Osteoblast (primary cell): Measurements from ENCODE around the gene ESYT2. TPM values are rescaled to one million over a fixed set of nuclear protein-coding genes. Genes with fewer than 3 reads are reported as not detected.

Source experiments
- DNase-seq: peaks from one replicate; pipeline ENCODE4 v3.0.0; 2011; ENCODE audit warnings: low spot score, mixed read lengths; ENCODE audit not compliant: insufficient read length; ENCODE audit errors: missing footprints
- H2AFZ ChIP-seq: 2 replicates; pipeline ENCODE4 v1.6.0; 2011; ENCODE audit warnings: mild to moderate bottlenecking, low read length
- H3K27ac ChIP-seq: 2 replicates; pipeline ENCODE4 v1.5.1; 2011; ENCODE audit warnings: mild to moderate bottlenecking, low read depth, low read length, moderate library complexity
- H3K27me3 ChIP-seq: 2 replicates; pipeline ENCODE4 v1.6.0; 2012; ENCODE audit warnings: mild to moderate bottlenecking, control low read depth, inconsistent platforms, low read length, moderate library complexity; ENCODE audit not compliant: insufficient read depth
- H3K36me3 ChIP-seq: 2 replicates; pipeline ENCODE4 v1.5.1; 2011; ENCODE audit warnings: mild to moderate bottlenecking, low read length, control low read depth, moderate library complexity; ENCODE audit not compliant: insufficient read depth
- H3K4me1 ChIP-seq: 2 replicates; pipeline ENCODE4 v1.5.1; 2011; ENCODE audit warnings: mild to moderate bottlenecking, low read length, control low read depth, moderate library complexity; ENCODE audit not compliant: insufficient read depth
- H3K4me2 ChIP-seq: 2 replicates; pipeline ENCODE4 v1.6.0; 2011; ENCODE audit warnings: mild to moderate bottlenecking, low read length; ENCODE audit not compliant: insufficient read depth
- H3K4me3 ChIP-seq: fragments of 200-600 bp; sonication (generic); 3 replicates; pipeline ENCODE4 v1.5.1; 2012; ENCODE audit warnings: mild to moderate bottlenecking, low read length, inconsistent platforms; ENCODE audit not compliant: insufficient read depth
- H3K79me2 ChIP-seq: 2 replicates; pipeline ENCODE4 v1.6.0; 2012; ENCODE audit warnings: mild to moderate bottlenecking, low read length, control low read depth, inconsistent platforms; ENCODE audit not compliant: insufficient read depth
- H3K9me3 ChIP-seq: 2 replicates; pipeline ENCODE4 v1.5.1; 2011; ENCODE audit warnings: low read depth, low read length, control low read depth
- H4K20me1 ChIP-seq: 2 replicates; pipeline ENCODE4 v1.6.0; 2012; ENCODE audit warnings: mild to moderate bottlenecking, low read length, control low read depth; ENCODE audit not compliant: insufficient read depth
- CTCF ChIP-seq: IDR thresholded peaks from 2 replicates; pipeline ENCODE4 v1.5.1; 2011; ENCODE audit warnings: mild to moderate bottlenecking, low read depth, low read length, moderate library complexity; ENCODE audit errors: extremely low read depth
- total RNA-seq: library from RNA; depleted of rRNA; stranded (reverse); fragments of >200 nt; gene quantifications from 2 replicates; pipeline ENCODE4 v1.2.3, GENCODE V29; 2012

ESYT2 gene
- total RNA-seq, 1 donor, result 132 TPM

GRCh38 chr7:158815800-158816128 lies 13.5 kb downstream of the ESYT2 start:
- peaks cover 5% of the 10 kb centered on the region for H4K20me1 ChIP-seq
- H2AFZ ChIP-seq, result peak overlapping the region; percentile 2
- no peak overlapping the region for H3K4me3 ChIP-seq
- DNase-seq, result no peak
- H3K79me2 ChIP-seq, result peaks cover 80% of the 10 kb centered on the region
- no peak for TF ChIP-seq CTCF
- H3K27me3 ChIP-seq, result no peaks in the 10 kb centered on the region
- H3K9me3 ChIP-seq, result no peaks in the 10 kb centered on the region
- peak overlapping the region; percentile 87 for H3K4me2 ChIP-seq
- H3K27ac ChIP-seq, result peak overlapping the region; percentile 97
- peaks cover 78% of the 10 kb centered on the region for H3K4me1 ChIP-seq
- no peaks in the 10 kb centered on the region for H3K36me3 ChIP-seq

GRCh38 chr7:158815083-158815799 lies 14.1 kb downstream of the ESYT2 start:
- no peaks in the 10 kb centered on the region for H3K27me3 ChIP-seq
- H3K36me3 ChIP-seq, result no peaks in the 10 kb centered on the region
- no peaks in the 10 kb centered on the region for H3K9me3 ChIP-seq
- peaks cover 73% of the 10 kb centered on the region for H3K4me1 ChIP-seq
- peaks cover 80% of the 10 kb centered on the region for H3K79me2 ChIP-seq
- H3K27ac ChIP-seq, result peak overlapping the region; percentile 97
- H2AFZ ChIP-seq, result no peak overlapping the region
- no peak for DNase-seq
- no peak for TF ChIP-seq CTCF
- no peak overlapping the region for H3K4me3 ChIP-seq
- peaks cover 5% of the 10 kb centered on the region for H4K20me1 ChIP-seq
- H3K4me2 ChIP-seq, result peak overlapping the region; percentile 87

- Histone ChIP-seq H4K20me1 (peaks cover 5% of the 10 kb centered on the region), H3K27ac (peak overlapping the region; percentile 97), H3K79me2 (peaks cover 80% of the 10 kb centered on the region), H3K4me1 (peaks cover 67% of the 10 kb centered on the region), H3K36me3 (no peaks in the 10 kb centered on the region), H3K4me2 (peak overlapping the region; percentile 87), H3K27me3 (no peaks in the 10 kb centered on the region), H3K4me3 (no peak overlapping the region), H2AFZ (no peak overlapping the region), H3K9me3 (no peaks in the 10 kb centered on the region)
- no peak for DNase-seq
- no peak for TF ChIP-seq CTCF
Observed at GRCh38 chr7:158814637-158815036, 14.7 kb downstream of the ESYT2 start.

GRCh38 chr7:158812684-158813083 lies 16.6 kb downstream of the ESYT2 start:
- Histone ChIP-seq H3K27me3 (no peaks in the 10 kb centered on the region), H3K4me3 (no peak overlapping the region), H3K4me2 (no peak overlapping the region), H2AFZ (no peak overlapping the region), H3K4me1 (peaks cover 48% of the 10 kb centered on the region), H3K27ac (no peak overlapping the region), H3K36me3 (peaks cover 7% of the 10 kb centered on the region), H4K20me1 (peaks cover 5% of the 10 kb centered on the region), H3K79me2 (peaks cover 96% of the 10 kb centered on the region), H3K9me3 (no peaks in the 10 kb centered on the region)
- DNase-seq, result no peak
- TF ChIP-seq CTCF, result no peak
